Kidney (tissue), 14 donors: Measurements from ENCODE around the gene CXCR5. TPM values are rescaled to one million over a fixed set of nuclear protein-coding genes. Genes with fewer than 3 reads are reported as not detected.

ENCODE experiments used
- DNase-seq, 5 donors: peaks; one replicate each; pipeline ENCODE4 v3.0.0-alpha.2; 2013 to 2020
- FAIRE-seq: peaks from 2 replicates; lab custom pipeline; 2012; peaks lifted over from hg19 to GRCh38; lab: Jason Lieb, UNC
- H3K27ac ChIP-seq, 2 donors: one replicate each; pipeline ENCODE4 v1.7.0; 2013; ENCODE audit warnings: low read depth in 2 of 2, low read length in 2 of 2, inconsistent platforms in 1 of 2
- H3K27me3 ChIP-seq: one replicate; pipeline ENCODE4 v1.7.1; 2013; ENCODE audit warnings: low read length, inconsistent platforms; ENCODE audit not compliant: control insufficient read depth, insufficient read depth
- H3K36me3 ChIP-seq, 3 donors: one replicate each; pipeline versions ENCODE4 v1.7.0 to v1.7.1; 2013; ENCODE audit warnings: low read length in 3 of 3, control low read depth in 1 of 3, inconsistent platforms in 1 of 3; ENCODE audit not compliant: insufficient read depth in 3 of 3, control insufficient read depth in 2 of 3
- H3K4me1 ChIP-seq, 3 donors: one replicate each; pipeline versions ENCODE4 v1.7.0 to v1.7.1; 2013; ENCODE audit warnings: low read length in 3 of 3, inconsistent platforms in 1 of 3, low read depth in 1 of 3; ENCODE audit not compliant: control insufficient read depth in 2 of 3, insufficient read depth in 2 of 3
- H3K4me3 ChIP-seq, 3 donors: one replicate each; pipeline versions ENCODE4 v1.7.0 to v1.8.1; 2013; ENCODE audit warnings: low read length in 3 of 3, control low read depth in 1 of 3, inconsistent platforms in 1 of 3
- H3K9ac ChIP-seq, 3 donors: one replicate each; pipeline versions ENCODE4 v1.7.0 to v1.7.1; 2013; ENCODE audit warnings: low read length in 3 of 3, control low read depth in 1 of 3, inconsistent platforms in 1 of 3
- H3K9me3 ChIP-seq, 3 donors: one replicate each; pipeline versions ENCODE4 v1.7.0 to v1.7.1; 2013; ENCODE audit warnings: low read length in 3 of 3, control low read depth in 1 of 3, inconsistent platforms in 1 of 3; ENCODE audit not compliant: control insufficient read depth in 2 of 3, insufficient read depth in 1 of 3
- CTCF ChIP-seq: IDR thresholded peaks from 3 replicates; pipeline ENCODE4 v1.5.1; 2012; ENCODE audit warnings: mild to moderate bottlenecking, moderate library complexity, borderline replicate concordance; ENCODE audit not compliant: insufficient read depth; ENCODE audit errors: extremely low read depth
- intact Hi-C: fragments of 100-400 bp; cut with DNase I; formaldehyde crosslinking; loops from one replicate; pipeline ENCODE4 v1.11.1; 2022
- polyA plus RNA-seq: library from polyadenylated mRNA; stranded (reverse); fragments of 350-450 nt; fragmentation: Illumina TruSeq; extraction: RNeasy Lipid Tissue Mini Kit (QIAGEN cat#74804); gene quantifications from one replicate; pipeline ENCODE4 v1.2.3, GENCODE V29; 2014; ENCODE audit warnings: low read depth, low replicate concordance; ENCODE audit not compliant: insufficient read depth
- total RNA-seq: library from RNA; stranded (reverse); fragmentation: NEBNext Ultra II Directional; extraction: Animal tissue kit (Norgen Biotek cat#: 25700); gene quantifications from one replicate; pipeline ENCODE4 v1.2.1, GENCODE V29; 2021
- donor health status: control.
- donor health status: control.
- donor health status: control.
- donor health status: control.
- donor health status: control.
- donor health status: DM: yes; HTN: yes; CAD: no.
- donor health status: Normal renal cell carcinoma (clear cell type).

Gene CXCR5
- total and polyA plus RNA-seq, 2 donors from 2014 or later: 1.1 TPM; not detected in 1

GRCh38 chr11:118902336-118903203 lies 18.9 kb downstream of the CXCR5 start:
- DNase-seq: peak in 1 of 5 donors; percentile 74
- FAIRE-seq: no peak
- intact Hi-C loops: no loop called here
- peaks cover 0 to 8% (median 5%) of the 10 kb centered on the region in 3 donors for H3K4me1 ChIP-seq
- no peak overlapping the region for H3K4me3 ChIP-seq
- H3K9ac ChIP-seq: no peak overlapping the region
- no peaks in the 10 kb centered on the region for H3K27me3 ChIP-seq
- no peak for TF ChIP-seq CTCF
- H3K27ac ChIP-seq: no peak overlapping the region
- H3K36me3 ChIP-seq: peaks cover 0 to 39% (median 12%) of the 10 kb centered on the region in 3 donors
- H3K9me3 ChIP-seq: no peaks in the 10 kb centered on the region

GRCh38 chr11:118903204-118904015 lies 19.7 kb downstream of the CXCR5 start:
- DNase-seq: peak in 1 of 5 donors; percentile 66
- Histone ChIP-seq H3K4me1 (peaks cover 0 to 8% (median 5%) of the 10 kb centered on the region in 3 donors), H3K27ac (no peak overlapping the region), H3K27me3 (no peaks in the 10 kb centered on the region), H3K9ac (no peak overlapping the region), H3K9me3 (no peaks in the 10 kb centered on the region), H3K36me3 (peaks cover 0 to 44% (median 12%) of the 10 kb centered on the region in 3 donors), H3K4me3 (no peak overlapping the region)
- no peak for FAIRE-seq
- no peak for TF ChIP-seq CTCF
- intact Hi-C loops: no loop called here

- no peak overlapping the region for H3K4me3 ChIP-seq
- H3K9me3 ChIP-seq: no peaks in the 10 kb centered on the region
- peak; percentile 95 for TF ChIP-seq CTCF
- H3K27ac ChIP-seq: peak overlapping the region in 1 of 2 donors; percentile 34
- no peak for FAIRE-seq
- H3K9ac ChIP-seq: no peak overlapping the region
- H3K36me3 ChIP-seq: peaks cover 0 to 24% (median 9%) of the 10 kb centered on the region in 3 donors
- H3K4me1 ChIP-seq: peaks cover 9 to 38% (median 33%) of the 10 kb centered on the region in 3 donors
- no peaks in the 10 kb centered on the region for H3K27me3 ChIP-seq
- intact Hi-C loops: no loop called here
- DNase-seq: peak; percentile 90 to 95 (median 91)
These were observed 23.7 kb downstream of the CXCR5 start for GRCh38 chr11:118907051-118908042.
